ENCODE data around the gene POMT2. TPM values are rescaled to one million over a fixed set of nuclear protein-coding genes. Genes with fewer than 3 reads are reported as not detected.

Gene POMT2
- polyA plus RNA-seq, 6 donors from 2014 or later, result 0.94 to 4.1 (median 3.0) TPM

DNA sequence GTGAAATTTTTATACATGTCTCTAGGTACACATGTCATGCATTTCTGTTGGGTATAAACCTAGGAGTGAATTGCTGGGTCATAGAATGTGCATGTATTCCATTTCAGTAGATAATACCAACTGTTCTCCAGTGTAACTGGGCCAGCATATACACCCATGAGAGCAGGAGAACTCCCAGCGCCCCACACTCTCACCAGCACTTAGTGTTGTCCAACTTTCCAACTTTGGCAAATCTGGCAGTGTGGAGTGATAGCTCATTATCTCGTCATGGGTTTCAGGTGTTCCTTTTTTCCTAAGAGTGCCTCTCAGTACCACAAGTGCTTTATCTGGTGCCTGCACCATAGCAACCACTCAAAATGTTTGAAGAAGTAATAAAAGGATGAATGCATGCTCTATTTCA lies 89.8 kb downstream of the POMT2 start:
- no peak for DNase-seq
- Mint-ChIP-seq H3K4me3 (no peak overlapping the region), H3K27me3 (peaks cover 0 to 15% (median 0%) of the 10 kb centered on the region in 3 donors), H3K9me3 (peaks cover 0 to 14% (median 2%) of the 10 kb centered on the region in 7 donors), H3K36me3 (peaks cover 0 to 9% of the 10 kb centered on the region in 2 donors), H3K4me1 (no peaks in the 10 kb centered on the region), H3K27ac (no peak overlapping the region)
- no peak for ATAC-seq (ENCODE audit: low read depth in 2 of 2)

GRCh38 chr14:77228056-77228455 lies 92.6 kb downstream of the POMT2 start:
- Mint-ChIP-seq H3K4me3 (no peak overlapping the region), H3K4me1 (no peaks in the 10 kb centered on the region), H3K36me3 (peaks cover 0 to 9% of the 10 kb centered on the region in 2 donors), H3K9me3 (peaks cover 0 to 14% (median 2%) of the 10 kb centered on the region in 7 donors), H3K27ac (peak overlapping the region in 1 of 6 donors; percentile 82), H3K27me3 (peaks cover 0 to 18% (median 0%) of the 10 kb centered on the region in 3 donors)
- ATAC-seq (ENCODE audit: low read depth in 2 of 2) (no peak), DNase-seq (no peak)

DNA sequence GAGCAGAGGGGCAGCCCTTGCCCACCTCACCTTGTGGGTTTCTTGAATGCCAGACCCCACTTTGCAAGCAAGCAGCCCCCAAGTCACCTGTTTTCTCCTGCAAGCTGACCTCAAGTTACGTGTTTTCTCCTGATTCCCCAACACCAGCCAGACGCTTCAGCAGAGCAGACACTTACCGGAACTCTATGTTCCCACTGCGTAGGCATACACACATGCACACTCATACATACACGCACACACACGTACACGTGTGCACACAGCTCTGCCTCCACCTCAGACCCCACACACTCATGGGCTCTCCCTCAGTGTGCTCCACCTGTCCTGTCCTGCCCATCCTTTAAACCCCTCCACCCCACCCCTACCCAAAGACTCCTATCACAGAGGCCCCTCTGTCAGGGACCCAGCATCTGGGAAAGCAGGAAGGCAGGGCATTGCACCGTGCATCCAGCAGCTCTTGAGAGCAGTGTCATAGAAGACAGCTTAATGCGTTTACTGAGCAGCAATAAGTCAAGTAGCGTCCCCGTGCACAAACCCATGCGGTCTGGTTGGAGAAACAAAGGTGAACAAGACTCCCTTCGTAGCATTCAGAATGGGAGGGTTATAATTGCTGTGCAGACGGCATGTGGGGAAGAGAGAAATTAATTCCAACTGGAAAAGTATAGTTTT lies 94.7 kb downstream of the POMT2 start:
- H3K9me3 Mint-ChIP-seq, result peaks cover 0 to 7% (median 2%) of the 10 kb centered on the region in 7 donors
- peaks cover 0 to 15% (median 12%) of the 10 kb centered on the region in 3 donors for H3K27me3 Mint-ChIP-seq
- H3K4me1 Mint-ChIP-seq, result peaks cover 0 to 8% (median 0%) of the 10 kb centered on the region in 3 donors
- DNase-seq (no peak), ATAC-seq (ENCODE audit: low read depth in 2 of 2) (no peak)
- H3K27ac Mint-ChIP-seq, result peak overlapping the region in 4 of 6 donors; percentile 22 to 94 (median 44)
- H3K36me3 Mint-ChIP-seq, result peaks cover 0 to 9% of the 10 kb centered on the region in 2 donors
- H3K4me3 Mint-ChIP-seq, result peak overlapping the region in 1 of 8 donors; percentile 16

GRCh38 chr14:77225254-77225653 lies 95.4 kb downstream of the POMT2 start:
- Mint-ChIP-seq H3K9me3 (peaks cover 0 to 6% (median 0%) of the 10 kb centered on the region in 7 donors), H3K27me3 (peaks cover 0 to 15% (median 11%) of the 10 kb centered on the region in 3 donors), H3K4me1 (peaks cover 0 to 8% (median 0%) of the 10 kb centered on the region in 3 donors), H3K36me3 (peaks cover 0 to 8% of the 10 kb centered on the region in 2 donors), H3K27ac (no peak overlapping the region), H3K4me3 (no peak overlapping the region)
- ATAC-seq (ENCODE audit: low read depth in 2 of 2) (no peak), DNase-seq (no peak)

Other genes starting within 250 kb of the POMT2 start
- 10 to 100 TPM in 4 of 6 donors, 1 to 10 TPM in 2; 7.8 to 16.3 (median 12.7) TPM for gene CIPC, start 222.6 kb downstream of the POMT2 start, polyA plus RNA-seq (ENCODE audit: low read depth in 6 of 6)
- not detected for gene ZDHHC22, start 179.1 kb downstream of the POMT2 start, polyA plus RNA-seq (ENCODE audit: low read depth in 6 of 6)
- gene TMEM63C, start 139.1 kb downstream of the POMT2 start, polyA plus RNA-seq (ENCODE audit: low read depth in 6 of 6), result under 1 TPM in 1 of 6 donors, not detected in 5; 0.44 TPM
- gene NGB, start 49.7 kb downstream of the POMT2 start, polyA plus RNA-seq (ENCODE audit: low read depth in 6 of 6), result not detected
- gene GSTZ1, start 153 bp upstream of the POMT2 start, polyA plus RNA-seq (ENCODE audit: low read depth in 6 of 6), result 10 to 100 TPM; 11.4 to 30.9 (median 17.9) TPM
- 10 to 100 TPM in 5 of 6 donors, 1 to 10 TPM in 1; 2.3 to 25.0 (median 21.6) TPM for gene TMED8, start 56.2 kb upstream of the POMT2 start, polyA plus RNA-seq (ENCODE audit: low read depth in 6 of 6)
- under 1 TPM in 2 of 6 donors, not detected in 4; 0.12 to 0.22 TPM for gene SAMD15, start 56.5 kb upstream of the POMT2 start, polyA plus RNA-seq (ENCODE audit: low read depth in 6 of 6)
- under 1 TPM in 1 of 6 donors, not detected in 5; 0.23 TPM for gene NOXRED1, start 102.6 kb upstream of the POMT2 start, polyA plus RNA-seq (ENCODE audit: low read depth in 6 of 6)
- gene VIPAS39, start 136.7 kb upstream of the POMT2 start, polyA plus RNA-seq (ENCODE audit: low read depth in 6 of 6), result 10 to 100 TPM in 2 of 6 donors, 1 to 10 TPM in 4; 8.6 to 13.9 (median 9.7) TPM
- gene AHSA1, start 137.2 kb upstream of the POMT2 start, polyA plus RNA-seq (ENCODE audit: low read depth in 6 of 6), result 100 to 1,000 TPM in 3 of 6 donors, 10 to 100 TPM in 3; 81.8 to 127 (median 104) TPM
- gene ISM2, start 177.9 kb upstream of the POMT2 start, polyA plus RNA-seq (ENCODE audit: low read depth in 6 of 6), result under 1 TPM in 1 of 6 donors, not detected in 5; 0.57 TPM

Data from naive B cell (primary cell).